Neural cell (in vitro differentiated cells): ENCODE results near the gene MRPS35. TPM values are rescaled to one million over a fixed set of nuclear protein-coding genes. Genes with fewer than 3 reads are reported as not detected.

Experiments used
- H2AFZ ChIP-seq: fragments of 200-600, 300-800 bp; sonication (generic), shearing (Covaris generic); 2 replicates; pipeline ENCODE4 v1.6.0; 2014; ENCODE audit warnings: low read depth, mild to moderate bottlenecking, antibody characterized with exemption, low read length, moderate library complexity
- H3F3A ChIP-seq: fragments of 200-600 bp; shearing (Covaris generic); 2 replicates; pipeline ENCODE4 v1.6.1; 2016; ENCODE audit warnings: mild to moderate bottlenecking, moderate library complexity, mixed read lengths, antibody characterized with exemption, low read length; ENCODE audit not compliant: insufficient read depth, poor library complexity, severe bottlenecking
- H3K27ac ChIP-seq: fragments of 200-600, 300-800 bp; sonication (generic), shearing (Covaris generic); 2 replicates; pipeline ENCODE4 v1.5.1; 2014; ENCODE audit warnings: mild to moderate bottlenecking, low read length, moderate library complexity
- H3K27me3 ChIP-seq: fragments of 300-800, 200-600 bp; sonication (generic), shearing (Covaris generic); 2 replicates; pipeline ENCODE4 v1.6.0; 2014; ENCODE audit warnings: mild to moderate bottlenecking, low read depth, low read length, moderate library complexity; ENCODE audit not compliant: insufficient read depth
- H3K36me3 ChIP-seq: fragments of 300-800, 200-600 bp; sonication (generic), shearing (Covaris generic); 2 replicates; pipeline ENCODE4 v1.5.1; 2014; ENCODE audit warnings: mild to moderate bottlenecking, antibody characterized with exemption, low read length, moderate library complexity; ENCODE audit not compliant: insufficient read depth
- H3K4me2 ChIP-seq: fragments of 300-800, 200-600 bp; sonication (generic), shearing (Covaris generic); 2 replicates; pipeline ENCODE4 v1.6.0; 2014; ENCODE audit warnings: mild to moderate bottlenecking, low read length
- H3K4me3 ChIP-seq: fragments of 300-800, 200-600 bp; sonication (generic), shearing (Covaris generic); 2 replicates; pipeline ENCODE4 v1.5.1; 2014; ENCODE audit warnings: mild to moderate bottlenecking, low read length, moderate library complexity
- H3K79me2 ChIP-seq: fragments of 200-600 bp; shearing (Covaris generic); replicated peaks from 2 replicates; pipeline ENCODE4 v1.6.0; 2014; ENCODE audit warnings: mild to moderate bottlenecking, low read length, moderate library complexity; ENCODE audit not compliant: insufficient read depth
- H3K9ac ChIP-seq: fragments of 300-800, 200-600 bp; sonication (generic), shearing (Covaris generic); 2 replicates; pipeline ENCODE4 v1.6.1; 2016; ENCODE audit warnings: mild to moderate bottlenecking, low read length, mixed read lengths
- H3K9me2 ChIP-seq: fragments of 200-600 bp; shearing (Covaris generic); 2 replicates; pipeline ENCODE4 v1.6.1; 2016; ENCODE audit warnings: mild to moderate bottlenecking, low read length, mixed read lengths; ENCODE audit not compliant: insufficient read depth
- H3K9me3 ChIP-seq: fragments of 200-600, 300-800 bp; sonication (generic), shearing (Covaris generic); 2 replicates; pipeline ENCODE4 v1.6.1; 2016; ENCODE audit warnings: mild to moderate bottlenecking, mixed run types, low read length, moderate library complexity, mixed read lengths
- H4K20me1 ChIP-seq: fragments of 200-600 bp; shearing (Covaris generic); 2 replicates; pipeline ENCODE4 v1.6.1; 2016; ENCODE audit warnings: mild to moderate bottlenecking, mixed run types; ENCODE audit not compliant: insufficient read depth
- EP300 ChIP-seq: fragments of 450-650 bp; conservative IDR thresholded peaks from 2 replicates; pipeline ENCODE4 v1.6.1; 2014; ENCODE audit warnings: antibody characterized with exemption, mild to moderate bottlenecking, moderate library complexity; ENCODE audit not compliant: poor library complexity, severe bottlenecking
- EZH2 ChIP-seq: fragments of 200-600, 300-800 bp; shearing (Covaris generic), sonication (generic); IDR thresholded peaks from 2 replicates; pipeline ENCODE4 v1.6.1; 2014; ENCODE audit warnings: antibody characterized with exemption, low read length, borderline replicate concordance, mild to moderate bottlenecking; ENCODE audit not compliant: insufficient read depth, poor library complexity, severe bottlenecking
- MXI1 ChIP-seq: fragments of 450-650 bp; conservative IDR thresholded peaks from 2 replicates; pipeline ENCODE4 v1.6.1; 2014; ENCODE audit warnings: antibody characterized with exemption, mild to moderate bottlenecking; ENCODE audit not compliant: poor library complexity, severe bottlenecking
- POLR2AphosphoS5 ChIP-seq: IDR thresholded peaks from 2 replicates; pipeline ENCODE4 v1.6.1; 2012
- RAD21 ChIP-seq: fragments of 450-650 bp; conservative IDR thresholded peaks from 2 replicates; pipeline ENCODE4 v1.6.1; 2014; ENCODE audit warnings: antibody characterized with exemption, mild to moderate bottlenecking, moderate library complexity
- SMC3 ChIP-seq: fragments of 450-650 bp; conservative IDR thresholded peaks from 2 replicates; pipeline ENCODE4 v1.6.1; 2014; ENCODE audit warnings: antibody characterized with exemption, mild to moderate bottlenecking, moderate library complexity; ENCODE audit not compliant: poor library complexity
- TAF1 ChIP-seq: IDR thresholded peaks from 2 replicates; pipeline ENCODE4 v1.6.1; 2012; ENCODE audit warnings: low read depth
- polyA plus RNA-seq: library from polyadenylated mRNA; depleted of rRNA; stranded (reverse); fragments of >200 nt; gene quantifications from 2 replicates; pipeline ENCODE4 v1.2.3, GENCODE V29; 2014
- TF ChIP-seq, protein P1 (sequence below): fragments of 450-650 bp; IDR thresholded peaks from 2 replicates; pipeline ENCODE4 v1.5.1; 2014; ENCODE audit warnings: antibody characterized with exemption, mild to moderate bottlenecking, moderate library complexity; ENCODE audit not compliant: poor library complexity, severe bottlenecking
- TF ChIP-seq, protein P2 (sequence below): IDR thresholded peaks from 2 replicates; pipeline ENCODE4 v1.6.1; 2012; ENCODE audit warnings: borderline replicate concordance

Gene MRPS35
- polyA plus RNA-seq, 1 donor from 2014 or later: 105 TPM

DNA sequence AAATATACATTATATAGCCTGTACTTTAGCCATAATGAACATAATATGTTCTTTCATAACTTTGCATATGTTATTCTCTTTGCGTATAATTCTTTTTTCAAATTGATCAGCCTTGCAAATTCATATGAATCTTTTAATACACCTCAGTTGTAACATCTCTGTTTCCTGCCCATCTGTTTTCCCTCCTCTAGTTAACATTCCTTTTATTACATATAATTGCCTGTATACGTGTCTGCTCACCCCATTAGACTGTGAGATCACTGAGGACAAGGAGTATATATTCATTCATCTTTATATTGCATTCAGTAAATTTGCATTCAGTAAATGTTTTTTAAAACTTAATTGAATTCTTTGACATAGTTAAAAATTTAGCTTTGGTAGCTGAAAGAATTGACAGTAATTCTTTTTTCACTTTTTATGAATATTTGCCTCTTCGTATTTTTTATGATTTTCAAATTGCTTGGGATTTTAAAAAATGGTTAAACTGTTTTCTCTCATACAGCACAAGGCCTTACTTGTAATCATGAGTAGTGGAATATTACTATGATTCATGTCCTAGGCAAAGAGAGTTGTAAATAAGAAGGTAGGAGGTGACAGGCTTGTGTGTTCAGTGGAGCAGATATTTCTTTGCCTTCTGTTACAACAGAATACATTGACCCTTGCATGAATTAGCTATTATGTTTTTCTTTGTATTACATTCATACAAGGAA is 36.6 kb downstream of the MRPS35 start:
- Histone ChIP-seq H3K79me2 (no peaks in the 10 kb centered on the region), H2AFZ (no peak overlapping the region), H3K27ac (no peak overlapping the region), H3K36me3 (no peaks in the 10 kb centered on the region), H3K9me3 (no peaks in the 10 kb centered on the region), H3K27me3 (no peaks in the 10 kb centered on the region), H3K9me2 (no peaks in the 10 kb centered on the region), H3K4me2 (no peak overlapping the region), H3K9ac (no peak overlapping the region), H3K4me3 (no peak overlapping the region), H4K20me1 (no peaks in the 10 kb centered on the region), H3F3A (no peaks in the 10 kb centered on the region)
- no peak for TF ChIP-seq POLR2AphosphoS5
- no peak for TF ChIP-seq RAD21
- TF ChIP-seq EP300: no peak
- TF ChIP-seq, protein P1, sequence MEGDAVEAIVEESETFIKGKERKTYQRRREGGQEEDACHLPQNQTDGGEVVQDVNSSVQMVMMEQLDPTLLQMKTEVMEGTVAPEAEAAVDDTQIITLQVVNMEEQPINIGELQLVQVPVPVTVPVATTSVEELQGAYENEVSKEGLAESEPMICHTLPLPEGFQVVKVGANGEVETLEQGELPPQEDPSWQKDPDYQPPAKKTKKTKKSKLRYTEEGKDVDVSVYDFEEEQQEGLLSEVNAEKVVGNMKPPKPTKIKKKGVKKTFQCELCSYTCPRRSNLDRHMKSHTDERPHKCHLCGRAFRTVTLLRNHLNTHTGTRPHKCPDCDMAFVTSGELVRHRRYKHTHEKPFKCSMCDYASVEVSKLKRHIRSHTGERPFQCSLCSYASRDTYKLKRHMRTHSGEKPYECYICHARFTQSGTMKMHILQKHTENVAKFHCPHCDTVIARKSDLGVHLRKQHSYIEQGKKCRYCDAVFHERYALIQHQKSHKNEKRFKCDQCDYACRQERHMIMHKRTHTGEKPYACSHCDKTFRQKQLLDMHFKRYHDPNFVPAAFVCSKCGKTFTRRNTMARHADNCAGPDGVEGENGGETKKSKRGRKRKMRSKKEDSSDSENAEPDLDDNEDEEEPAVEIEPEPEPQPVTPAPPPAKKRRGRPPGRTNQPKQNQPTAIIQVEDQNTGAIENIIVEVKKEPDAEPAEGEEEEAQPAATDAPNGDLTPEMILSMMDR: no peak
- TF ChIP-seq TAF1: no peak

DNA sequence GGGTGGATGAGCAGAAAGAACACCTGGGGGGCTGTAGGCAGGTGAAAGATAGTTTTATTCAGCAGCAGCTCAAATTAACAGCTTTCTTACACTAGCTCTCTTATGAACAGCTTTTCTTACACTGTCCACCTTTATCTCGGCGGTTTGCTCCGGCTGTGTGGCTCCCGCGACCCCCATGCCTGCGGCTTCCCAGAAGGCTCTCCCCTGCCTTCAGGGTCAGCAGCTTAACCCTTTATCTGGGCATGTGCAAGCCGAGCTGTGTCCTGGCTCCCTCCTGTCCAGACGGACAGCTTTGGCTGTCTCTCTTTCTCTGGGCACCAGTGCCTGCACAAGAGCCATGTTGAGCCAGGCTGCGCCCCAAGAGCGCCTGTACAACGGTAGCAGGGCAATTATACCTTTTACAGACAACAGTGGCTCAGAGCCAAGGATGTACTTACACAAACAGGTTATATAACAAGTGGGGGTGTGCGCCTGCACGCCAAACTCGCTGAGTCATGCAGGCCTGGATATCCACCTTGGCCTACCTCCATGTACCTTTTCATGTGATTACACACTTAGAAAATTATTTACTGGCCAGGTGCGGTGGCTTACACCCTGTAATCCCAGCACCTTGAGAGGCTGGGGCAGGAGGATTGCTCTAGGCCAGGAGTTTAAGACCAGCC is 40.9 kb downstream of the MRPS35 start:
- no peak overlapping the region for H2AFZ ChIP-seq
- no peak overlapping the region for H3K27ac ChIP-seq
- TF ChIP-seq EP300: no peak
- TF ChIP-seq EZH2: no peak
- TF ChIP-seq, protein P2, sequence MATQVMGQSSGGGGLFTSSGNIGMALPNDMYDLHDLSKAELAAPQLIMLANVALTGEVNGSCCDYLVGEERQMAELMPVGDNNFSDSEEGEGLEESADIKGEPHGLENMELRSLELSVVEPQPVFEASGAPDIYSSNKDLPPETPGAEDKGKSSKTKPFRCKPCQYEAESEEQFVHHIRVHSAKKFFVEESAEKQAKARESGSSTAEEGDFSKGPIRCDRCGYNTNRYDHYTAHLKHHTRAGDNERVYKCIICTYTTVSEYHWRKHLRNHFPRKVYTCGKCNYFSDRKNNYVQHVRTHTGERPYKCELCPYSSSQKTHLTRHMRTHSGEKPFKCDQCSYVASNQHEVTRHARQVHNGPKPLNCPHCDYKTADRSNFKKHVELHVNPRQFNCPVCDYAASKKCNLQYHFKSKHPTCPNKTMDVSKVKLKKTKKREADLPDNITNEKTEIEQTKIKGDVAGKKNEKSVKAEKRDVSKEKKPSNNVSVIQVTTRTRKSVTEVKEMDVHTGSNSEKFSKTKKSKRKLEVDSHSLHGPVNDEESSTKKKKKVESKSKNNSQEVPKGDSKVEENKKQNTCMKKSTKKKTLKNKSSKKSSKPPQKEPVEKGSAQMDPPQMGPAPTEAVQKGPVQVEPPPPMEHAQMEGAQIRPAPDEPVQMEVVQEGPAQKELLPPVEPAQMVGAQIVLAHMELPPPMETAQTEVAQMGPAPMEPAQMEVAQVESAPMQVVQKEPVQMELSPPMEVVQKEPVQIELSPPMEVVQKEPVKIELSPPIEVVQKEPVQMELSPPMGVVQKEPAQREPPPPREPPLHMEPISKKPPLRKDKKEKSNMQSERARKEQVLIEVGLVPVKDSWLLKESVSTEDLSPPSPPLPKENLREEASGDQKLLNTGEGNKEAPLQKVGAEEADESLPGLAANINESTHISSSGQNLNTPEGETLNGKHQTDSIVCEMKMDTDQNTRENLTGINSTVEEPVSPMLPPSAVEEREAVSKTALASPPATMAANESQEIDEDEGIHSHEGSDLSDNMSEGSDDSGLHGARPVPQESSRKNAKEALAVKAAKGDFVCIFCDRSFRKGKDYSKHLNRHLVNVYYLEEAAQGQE: no peak
- TF ChIP-seq, protein P1: no peak
- no peak for TF ChIP-seq TAF1
- no peak for TF ChIP-seq MXI1
- no peak for TF ChIP-seq SMC3
- no peak for TF ChIP-seq POLR2AphosphoS5
- TF ChIP-seq RAD21: no peak

More for the DNA sequence above, 40.9 kb downstream of the MRPS35 start:
- Histone ChIP-seq H3K4me2 (no peak overlapping the region), H3F3A (no peaks in the 10 kb centered on the region), H3K36me3 (no peaks in the 10 kb centered on the region), H3K4me3 (no peak overlapping the region), H3K9ac (no peak overlapping the region), H4K20me1 (no peaks in the 10 kb centered on the region), H3K9me2 (no peaks in the 10 kb centered on the region), H3K9me3 (no peaks in the 10 kb centered on the region), H3K79me2 (no peaks in the 10 kb centered on the region), H3K27me3 (no peaks in the 10 kb centered on the region)
